Uterus (tissue), 2 donors: Measurements from ENCODE around the gene CIAO3.

ENCODE experiments used
- POLR2A ChIP-seq, 2 donors: fragments of 450-650 bp; IDR thresholded peaks; one replicate each; pipeline ENCODE4 v1.6.1; 2016; ENCODE audit warnings: antibody characterized with exemption in 2 of 2, mild to moderate bottlenecking in 1 of 2, moderate library complexity in 1 of 2
- TF ChIP-seq, protein P1 (sequence below), 4 experiments: fragments of 200-600 bp in 2 of 4; fragments of 450-650 bp in 2 of 4; sonication (generic) in 2 of 4; IDR thresholded peaks; one replicate each; pipeline ENCODE4 v1.5.1; 2016 to 2019; ENCODE audit warnings: antibody characterized with exemption in 4 of 4, mild to moderate bottlenecking in 2 of 4, moderate library complexity in 1 of 4

DNA sequence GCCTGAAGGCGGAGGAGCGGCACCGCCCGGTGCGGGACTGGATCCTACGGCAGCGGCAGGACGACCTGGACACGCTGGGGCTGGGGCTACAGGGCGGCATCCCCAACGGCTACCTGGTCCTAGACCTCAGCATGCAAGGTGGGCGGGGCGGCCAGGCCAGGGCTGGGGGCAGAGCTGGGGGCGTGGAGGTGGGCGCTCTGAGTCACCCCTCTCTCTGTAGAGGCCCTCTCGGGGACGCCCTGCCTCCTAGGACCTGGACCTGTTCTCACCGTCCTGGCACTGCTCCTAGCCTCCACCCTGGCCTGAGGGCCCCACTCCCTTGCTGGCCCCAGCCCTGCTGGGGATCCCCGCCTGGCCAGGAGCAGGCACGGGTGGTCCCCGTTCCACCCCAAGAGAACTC lies 27.6 kb upstream of the CIAO3 start:
- TF ChIP-seq, protein P1, sequence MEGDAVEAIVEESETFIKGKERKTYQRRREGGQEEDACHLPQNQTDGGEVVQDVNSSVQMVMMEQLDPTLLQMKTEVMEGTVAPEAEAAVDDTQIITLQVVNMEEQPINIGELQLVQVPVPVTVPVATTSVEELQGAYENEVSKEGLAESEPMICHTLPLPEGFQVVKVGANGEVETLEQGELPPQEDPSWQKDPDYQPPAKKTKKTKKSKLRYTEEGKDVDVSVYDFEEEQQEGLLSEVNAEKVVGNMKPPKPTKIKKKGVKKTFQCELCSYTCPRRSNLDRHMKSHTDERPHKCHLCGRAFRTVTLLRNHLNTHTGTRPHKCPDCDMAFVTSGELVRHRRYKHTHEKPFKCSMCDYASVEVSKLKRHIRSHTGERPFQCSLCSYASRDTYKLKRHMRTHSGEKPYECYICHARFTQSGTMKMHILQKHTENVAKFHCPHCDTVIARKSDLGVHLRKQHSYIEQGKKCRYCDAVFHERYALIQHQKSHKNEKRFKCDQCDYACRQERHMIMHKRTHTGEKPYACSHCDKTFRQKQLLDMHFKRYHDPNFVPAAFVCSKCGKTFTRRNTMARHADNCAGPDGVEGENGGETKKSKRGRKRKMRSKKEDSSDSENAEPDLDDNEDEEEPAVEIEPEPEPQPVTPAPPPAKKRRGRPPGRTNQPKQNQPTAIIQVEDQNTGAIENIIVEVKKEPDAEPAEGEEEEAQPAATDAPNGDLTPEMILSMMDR (IDR thresholded peaks at IDR 0.05) = no peak
- TF ChIP-seq POLR2A (IDR thresholded peaks at IDR 0.05) = no peak
